MM.1S (cell line): ENCODE results near the gene CPEB4.

Source experiments
- DNase-seq: peaks from one replicate; pipeline ENCODE4 v3.0.0-alpha.2; 2015
- H2AFZ ChIP-seq: fragments of 300-600 bp; sonication (generic); 2 replicates; pipeline ENCODE4 v1.6.0; 2016; ENCODE audit warnings: antibody characterized with exemption, low read length
- H3F3A ChIP-seq: fragments of 300-600 bp; sonication (generic); 2 replicates; pipeline ENCODE4 v1.6.1; 2016; ENCODE audit warnings: mild to moderate bottlenecking, antibody characterized with exemption, low read length, moderate library complexity, mixed read lengths; ENCODE audit not compliant: insufficient read depth
- H3K27ac ChIP-seq: fragments of 300-600 bp; sonication (generic); 2 replicates; pipeline ENCODE4 v1.5.1; 2016; ENCODE audit warnings: mild to moderate bottlenecking, low read length
- H3K27me3 ChIP-seq: fragments of 300-600 bp; sonication (generic); replicated peaks from 2 replicates; pipeline ENCODE4 v1.6.0; 2016; ENCODE audit warnings: low read length; ENCODE audit not compliant: insufficient read depth
- H3K36me3 ChIP-seq: fragments of 300-600 bp; sonication (generic); replicated peaks from 2 replicates; pipeline ENCODE4 v1.6.1; 2016; ENCODE audit warnings: mild to moderate bottlenecking, low read length, mixed read lengths; ENCODE audit not compliant: insufficient read depth
- H3K4me1 ChIP-seq: fragments of 300-600 bp; sonication (generic); 2 replicates; pipeline ENCODE4 v1.6.1; 2016; ENCODE audit warnings: low read length, mixed read lengths
- H3K4me2 ChIP-seq: fragments of 300-600 bp; sonication (generic); 2 replicates; pipeline ENCODE4 v1.6.0; 2016; ENCODE audit warnings: low read depth, low read length
- H3K4me3 ChIP-seq: fragments of 300-600 bp; sonication (generic); 2 replicates; pipeline ENCODE4 v1.5.1; 2016; ENCODE audit warnings: low read length, mixed read lengths
- H3K79me2 ChIP-seq: fragments of 300-600 bp; sonication (generic); 2 replicates; pipeline ENCODE4 v1.6.1; 2016; ENCODE audit warnings: mixed run types, low read length, mixed read lengths
- H3K9ac ChIP-seq: fragments of 300-600 bp; sonication (generic); 2 replicates; pipeline ENCODE4 v1.6.1; 2016; ENCODE audit warnings: low read length, mixed read lengths
- H3K9me2 ChIP-seq: fragments of 300-600 bp; sonication (generic); replicated peaks from 2 replicates; pipeline ENCODE4 v1.6.1; 2016; ENCODE audit warnings: mild to moderate bottlenecking, low read length, mixed read lengths; ENCODE audit not compliant: insufficient read depth
- H3K9me3 ChIP-seq: fragments of 300-600 bp; sonication (generic); replicated peaks from 2 replicates; pipeline ENCODE4 v1.6.1; 2016; ENCODE audit warnings: mild to moderate bottlenecking, low read length, mixed read lengths; ENCODE audit not compliant: insufficient read depth
- H4K20me1 ChIP-seq: fragments of 300-600 bp; sonication (generic); 2 replicates; pipeline ENCODE4 v1.6.1; 2016; ENCODE audit warnings: mild to moderate bottlenecking, low read length, moderate library complexity, mixed read lengths; ENCODE audit not compliant: insufficient read depth
- EZH2 ChIP-seq: fragments of 300-600 bp; sonication (generic); optimal IDR thresholded peaks from 2 replicates; pipeline ENCODE3; 2017; ENCODE audit warnings: low read depth, mild to moderate bottlenecking, antibody characterized with exemption, low read length, mixed read lengths
- EZH2phosphoT487 ChIP-seq: fragments of 300-600 bp; sonication (generic); IDR thresholded peaks from 2 replicates; pipeline ENCODE4 v1.6.1; 2018; ENCODE audit warnings: antibody characterized with exemption, low read length
- TF ChIP-seq, protein P1 (sequence below): fragments of 300-600 bp; sonication (generic); IDR thresholded peaks from 2 replicates; pipeline ENCODE4 v1.5.1; 2016; ENCODE audit warnings: antibody characterized with exemption, low read length, mixed read lengths

CPEB4 gene

DNA sequence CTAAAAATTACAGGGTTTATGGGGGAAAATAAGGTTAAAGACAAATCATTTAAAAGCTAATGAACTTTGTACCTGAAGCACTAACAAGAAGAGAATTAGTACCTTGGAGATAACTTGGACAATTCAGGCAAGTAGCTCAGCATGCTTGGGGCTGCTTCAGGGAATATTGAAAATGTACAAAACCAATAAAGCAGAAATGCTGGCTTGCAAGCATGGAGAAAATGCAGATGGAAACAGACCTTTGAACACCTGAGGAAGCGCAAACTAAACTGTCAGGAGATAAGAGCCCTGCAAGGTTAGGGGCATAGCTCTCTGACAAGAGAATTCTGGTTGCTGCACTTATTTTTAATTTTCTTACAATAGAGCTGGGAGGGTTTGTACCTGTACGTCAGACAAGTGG is 58.2 kb downstream of the CPEB4 start:
- Histone ChIP-seq H4K20me1 (peaks cover 19% of the 10 kb centered on the region), H3K4me2 (no peak overlapping the region), H3K9me3 (no peaks in the 10 kb centered on the region), H3K79me2 (peaks cover 97% of the 10 kb centered on the region), H2AFZ (no peak overlapping the region), H3K9ac (no peak overlapping the region), H3K4me3 (no peak overlapping the region), H3K27me3 (no peaks in the 10 kb centered on the region), H3K27ac (no peak overlapping the region), H3K36me3 (peaks cover 38% of the 10 kb centered on the region), H3F3A (peaks cover 22% of the 10 kb centered on the region; the same call in 1 of the 2 replicates), H3K4me1 (peaks cover 6% of the 10 kb centered on the region; the same call in 1 of the 2 replicates), H3K9me2 (no peaks in the 10 kb centered on the region)
- no peak for TF ChIP-seq EZH2
- TF ChIP-seq EZH2phosphoT487 = no peak
- DNase-seq = no peak

DNA sequence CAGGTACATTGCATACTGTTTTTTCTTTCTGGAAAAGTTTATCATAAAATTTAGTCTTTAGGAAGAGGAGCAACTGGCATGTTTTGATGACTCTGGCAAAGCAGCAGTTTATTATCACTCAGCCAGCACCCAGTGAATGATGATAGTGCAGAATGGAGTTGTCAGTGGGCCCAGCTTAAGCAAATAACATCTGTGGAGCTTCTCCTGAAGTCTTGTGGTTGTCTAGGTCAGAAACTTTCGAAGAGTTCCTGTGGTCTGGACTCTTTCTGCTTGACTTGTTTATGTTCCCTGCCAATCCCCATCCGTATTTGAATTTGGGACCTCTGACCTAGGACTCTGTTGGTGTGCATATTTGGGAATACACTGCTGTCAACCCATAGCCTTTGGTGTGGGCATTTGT is 62.7 kb downstream of the CPEB4 start:
- no peaks in the 10 kb centered on the region for H3K9me3 ChIP-seq

DNA sequence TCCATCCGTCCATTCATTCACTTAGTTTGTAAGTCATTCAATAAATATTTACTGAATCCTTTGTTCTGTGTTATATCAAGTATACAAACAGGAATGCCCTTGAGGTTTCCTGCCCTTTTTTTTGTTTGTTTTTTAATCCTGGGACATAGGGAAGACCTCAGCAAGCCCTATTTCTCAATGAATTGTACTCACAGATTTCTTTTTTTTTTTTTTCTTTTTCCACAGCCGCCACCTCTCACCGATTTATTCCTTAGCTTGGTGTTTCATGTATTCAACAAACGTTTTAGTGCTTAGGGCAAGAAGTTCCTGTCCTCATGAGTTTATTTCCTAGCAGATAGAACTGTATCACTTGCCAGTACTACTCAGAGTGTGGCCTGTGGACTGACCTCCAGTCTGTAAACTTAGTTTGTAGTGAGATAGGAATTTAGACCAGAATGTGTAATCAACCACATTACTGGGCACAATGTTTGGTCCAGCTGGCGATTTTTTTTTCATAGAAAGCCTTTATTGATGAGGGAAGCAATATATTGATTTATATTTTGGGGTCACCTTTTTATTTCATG is 65.5 kb downstream of the CPEB4 start:
- Histone ChIP-seq H3K4me3 (no peak overlapping the region), H3K9me3 (no peaks in the 10 kb centered on the region), H3K4me2 (peak overlapping the region; percentile 8; the same call in 1 of the 2 replicates), H3K27ac (peak overlapping the region; percentile 51; the same call in 1 of the 2 replicates), H3K9ac (no peak overlapping the region), H3F3A (peaks cover 37% of the 10 kb centered on the region), H3K9me2 (no peaks in the 10 kb centered on the region), H3K4me1 (peaks cover 43% of the 10 kb centered on the region), H3K79me2 (peaks cover 87% of the 10 kb centered on the region), H3K36me3 (peaks cover 44% of the 10 kb centered on the region), H3K27me3 (no peaks in the 10 kb centered on the region), H4K20me1 (no peaks in the 10 kb centered on the region), H2AFZ (no peak overlapping the region)
- DNase-seq = no peak
- no peak for TF ChIP-seq EZH2phosphoT487
- TF ChIP-seq EZH2 = no peak
- TF ChIP-seq, protein P1, sequence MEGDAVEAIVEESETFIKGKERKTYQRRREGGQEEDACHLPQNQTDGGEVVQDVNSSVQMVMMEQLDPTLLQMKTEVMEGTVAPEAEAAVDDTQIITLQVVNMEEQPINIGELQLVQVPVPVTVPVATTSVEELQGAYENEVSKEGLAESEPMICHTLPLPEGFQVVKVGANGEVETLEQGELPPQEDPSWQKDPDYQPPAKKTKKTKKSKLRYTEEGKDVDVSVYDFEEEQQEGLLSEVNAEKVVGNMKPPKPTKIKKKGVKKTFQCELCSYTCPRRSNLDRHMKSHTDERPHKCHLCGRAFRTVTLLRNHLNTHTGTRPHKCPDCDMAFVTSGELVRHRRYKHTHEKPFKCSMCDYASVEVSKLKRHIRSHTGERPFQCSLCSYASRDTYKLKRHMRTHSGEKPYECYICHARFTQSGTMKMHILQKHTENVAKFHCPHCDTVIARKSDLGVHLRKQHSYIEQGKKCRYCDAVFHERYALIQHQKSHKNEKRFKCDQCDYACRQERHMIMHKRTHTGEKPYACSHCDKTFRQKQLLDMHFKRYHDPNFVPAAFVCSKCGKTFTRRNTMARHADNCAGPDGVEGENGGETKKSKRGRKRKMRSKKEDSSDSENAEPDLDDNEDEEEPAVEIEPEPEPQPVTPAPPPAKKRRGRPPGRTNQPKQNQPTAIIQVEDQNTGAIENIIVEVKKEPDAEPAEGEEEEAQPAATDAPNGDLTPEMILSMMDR = no peak

More for the DNA sequence above, 62.7 kb downstream of the CPEB4 start:
- no peak overlapping the region for H3K9ac ChIP-seq
- H4K20me1 ChIP-seq = no peaks in the 10 kb centered on the region
- H3K27ac ChIP-seq = no peak overlapping the region
- peaks cover 44% of the 10 kb centered on the region for H3F3A ChIP-seq
- H3K79me2 ChIP-seq = peaks cover 96% of the 10 kb centered on the region
- no peak overlapping the region for H3K4me2 ChIP-seq
- TF ChIP-seq, protein P1 = no peak
- TF ChIP-seq EZH2 (no peak), EZH2phosphoT487 (no peak)
- H3K4me3 ChIP-seq = no peak overlapping the region
- H3K27me3 ChIP-seq = no peaks in the 10 kb centered on the region
- H3K9me2 ChIP-seq = no peaks in the 10 kb centered on the region
- peaks cover 52% of the 10 kb centered on the region for H3K36me3 ChIP-seq
- DNase-seq = no peak
- H3K4me1 ChIP-seq = peaks cover 43% of the 10 kb centered on the region
- no peak overlapping the region for H2AFZ ChIP-seq

DNA sequence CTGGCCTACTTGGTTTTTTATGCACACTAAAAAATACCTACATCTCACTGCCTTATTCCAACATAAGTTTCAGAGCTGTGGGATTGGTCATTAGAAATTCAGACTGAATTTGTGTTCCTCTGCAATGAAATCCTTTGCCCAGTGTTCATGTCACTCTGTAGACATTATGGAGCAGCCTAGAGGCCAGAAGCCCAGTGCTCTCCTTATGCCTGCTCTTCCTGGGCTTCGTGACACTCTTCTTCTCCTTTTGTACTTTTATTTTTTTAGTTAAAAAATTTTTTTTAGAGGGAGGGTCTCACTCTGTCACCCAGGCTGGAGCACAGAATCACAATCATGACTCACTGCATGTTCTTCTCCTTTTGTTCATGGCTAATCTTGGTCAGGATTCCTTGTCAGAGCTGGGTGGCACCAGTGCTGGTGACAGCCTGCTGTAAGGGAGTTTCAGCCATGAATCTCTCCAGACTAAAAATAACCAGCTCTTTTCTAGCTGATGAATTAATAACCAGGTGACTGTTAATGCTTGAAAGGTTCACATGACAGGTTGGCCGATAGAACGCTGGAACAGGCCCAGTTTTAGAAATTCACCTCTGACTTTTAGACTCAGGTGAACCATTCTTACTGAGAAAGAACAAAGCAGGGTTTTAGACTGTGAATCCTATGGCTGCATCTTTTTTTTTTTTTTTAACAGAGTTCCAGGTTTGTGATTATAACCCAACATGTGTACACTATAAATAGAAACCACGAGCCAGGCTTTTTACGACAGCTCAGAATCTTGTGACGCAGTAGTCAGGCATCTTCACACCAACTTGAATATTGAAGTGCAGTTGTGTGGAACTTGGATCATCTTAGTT is 66.7 kb downstream of the CPEB4 start:
- Histone ChIP-seq H3K9ac (no peak overlapping the region), H3K9me3 (no peaks in the 10 kb centered on the region), H3K27me3 (no peaks in the 10 kb centered on the region), H3K4me2 (0 out of 2 replicates have a peak overlapping the region, but pooled peaks have one; percentile 1), H3F3A (peaks cover 37% of the 10 kb centered on the region), H4K20me1 (no peaks in the 10 kb centered on the region), H3K4me1 (peaks cover 43% of the 10 kb centered on the region), H3K36me3 (peaks cover 47% of the 10 kb centered on the region), H3K4me3 (no peak overlapping the region), H3K9me2 (no peaks in the 10 kb centered on the region), H3K79me2 (peaks cover 82% of the 10 kb centered on the region), H3K27ac (peak overlapping the region; percentile 51; the same call in 1 of the 2 replicates), H2AFZ (no peak overlapping the region)
- peak; percentile 23 for DNase-seq
- no peak for TF ChIP-seq EZH2
- no peak for TF ChIP-seq EZH2phosphoT487
- TF ChIP-seq, protein P1 = no peak
